ENCODE measurements around the gene CDCA7.
A peak's percentile ranks its signal among the peaks of the same experiment; 100 is the strongest.
"Not testable (repeated sequence)": the region's sequence is repeated elsewhere in the genome, so short reads cannot be mapped to it uniquely, and the experiment has no call there.

The CDCA7 gene

GRCh38 chr2:173354582-173355131, at the start of gene CDCA7:
Gene CDCA7, plus strand, starts transcription at chr2:173354872. Its CDS starts 92 bp downstream, at chr2:173354964.
- no peak for DNase-seq

- DNase-seq, result no peak
These were observed 49.4 kb upstream of the CDCA7 start for GRCh38 chr2:173305303-173305702.

- DNase-seq, result no peak
These were observed 47.4 kb upstream of the CDCA7 start for GRCh38 chr2:173307293-173307692.

- not testable (repeated sequence) for DNase-seq
These were observed 45.3 kb upstream of the CDCA7 start for GRCh38 chr2:173309370-173309769.

- no peak for DNase-seq
These were observed 42.6 kb upstream of the CDCA7 start for GRCh38 chr2:173311844-173312606.

GRCh38 chr2:173323371-173323770, 31.3 kb upstream of the CDCA7 start:
- no peak for DNase-seq

GRCh38 chr2:173326806-173327205, 27.9 kb upstream of the CDCA7 start:
- no peak for DNase-seq

- no peak for DNase-seq
These were observed 27.3 kb upstream of the CDCA7 start for GRCh38 chr2:173327421-173327820.

GRCh38 chr2:173333003-173333402, 21.7 kb upstream of the CDCA7 start:
- DNase-seq, result not testable (repeated sequence)

GRCh38 chr2:173339807-173340206, 14.9 kb upstream of the CDCA7 start:
- no peak for DNase-seq

GRCh38 chr2:173343921-173344320, 10.8 kb upstream of the CDCA7 start:
- DNase-seq, result no peak

- no peak for DNase-seq
These were observed 8.6 kb upstream of the CDCA7 start for GRCh38 chr2:173346035-173346434.

- peak; percentile 53 for DNase-seq
These were observed 7.1 kb upstream of the CDCA7 start for GRCh38 chr2:173347305-173348168.

- no peak for DNase-seq
These were observed 5.4 kb upstream of the CDCA7 start for GRCh38 chr2:173349287-173349686.

GRCh38 chr2:173350383-173350782, 4.3 kb upstream of the CDCA7 start:
- DNase-seq, result no peak

- DNase-seq, result no peak
These were observed 2.8 kb upstream of the CDCA7 start for GRCh38 chr2:173351879-173352278.

- no peak for DNase-seq
These were observed 1.1 kb upstream of the CDCA7 start for GRCh38 chr2:173353556-173353955.

- no peak for DNase-seq
These were observed 545 bp upstream of the CDCA7 start for GRCh38 chr2:173354073-173354581.

GRCh38 chr2:173355132-173355865, 627 bp downstream of the CDCA7 start:
- DNase-seq, result no peak

- DNase-seq, result no peak
These were observed 1.3 kb downstream of the CDCA7 start for GRCh38 chr2:173355866-173356508.

- DNase-seq, result peak; percentile 25
These were observed 2.7 kb downstream of the CDCA7 start for GRCh38 chr2:173357346-173357745.

GRCh38 chr2:173358616-173359015, 3.9 kb downstream of the CDCA7 start:
- no peak for DNase-seq
